HL-60 (cell line): ENCODE data around the gene ISG15.
A peak's percentile ranks its signal among the peaks of the same experiment; 100 is the strongest.

Experiments used
- DNase-seq, 2 experiments: peaks; one replicate each; pipeline ENCODE4 v3.0.0-alpha.2; 2010 to 2020; ENCODE audit warnings: low read depth in 1 of 2, low spot score in 1 of 2
- H3K27ac ChIP-seq: fragments of 250-450 bp; sonication (Bioruptor Pico); replicated peaks from 2 replicates; pipeline ENCODE4 v1.5.1; 2020; ENCODE audit warnings: mild to moderate bottlenecking, moderate library complexity
- H3K27me3 ChIP-seq: fragments of 250-450 bp; sonication (Bioruptor Pico); 2 replicates; pipeline ENCODE4 v1.5.1; 2021; ENCODE audit warnings: mild to moderate bottlenecking, moderate library complexity; ENCODE audit not compliant: insufficient read depth, poor library complexity, severe bottlenecking
- H3K4me3 ChIP-seq: replicated peaks from 2 replicates; pipeline ENCODE4 v1.5.1; 2011; ENCODE audit warnings: mild to moderate bottlenecking, control low read depth, low read length; ENCODE audit not compliant: insufficient read depth
- CTCF ChIP-seq: IDR thresholded peaks from one replicate; pipeline ENCODE4 v1.5.1; 2011; ENCODE audit warnings: low read length, control low read depth, inconsistent platforms; ENCODE audit not compliant: insufficient read depth
- GABPA ChIP-seq: IDR thresholded peaks from 2 replicates; pipeline ENCODE4 v1.6.1; 2012; ENCODE audit warnings: low read depth
- POLR2AphosphoS5 ChIP-seq: IDR thresholded peaks from 2 replicates; pipeline ENCODE4 v1.6.1; 2012; ENCODE audit warnings: low read depth
- REST ChIP-seq: IDR thresholded peaks from 2 replicates; pipeline ENCODE4 v1.6.1; 2012; ENCODE audit warnings: low read depth; ENCODE audit not compliant: insufficient replicate concordance
- SPI1 ChIP-seq: IDR thresholded peaks from 2 replicates; pipeline ENCODE4 v1.6.1; 2012; ENCODE audit warnings: low read depth, mild to moderate bottlenecking, borderline replicate concordance

Gene ISG15

GRCh38 chr1:1039145-1039910 is 26.0 kb downstream of the ISG15 start:
- Histone ChIP-seq H3K27ac (no peak overlapping the region), H3K4me3 (peak overlapping the region; percentile 34), H3K27me3 (peaks cover 18% of the 10 kb centered on the region)
- no peak for TF ChIP-seq REST
- no peak for TF ChIP-seq POLR2AphosphoS5
- no peak for TF ChIP-seq CTCF
- no peak for TF ChIP-seq GABPA
- TF ChIP-seq SPI1, result no peak
- peak in 1 of 2 experiments; percentile 57 for DNase-seq

GRCh38 chr1:1040004-1040991 is 27.0 kb downstream of the ISG15 start:
- DNase-seq, result peak; percentile 57 to 84
- Histone ChIP-seq H3K4me3 (peak overlapping the region; percentile 34), H3K27me3 (peaks cover 11% of the 10 kb centered on the region), H3K27ac (no peak overlapping the region)
- no peak for TF ChIP-seq POLR2AphosphoS5
- TF ChIP-seq CTCF, result no peak
- TF ChIP-seq GABPA, result no peak
- TF ChIP-seq SPI1, result no peak
- TF ChIP-seq REST, result no peak

- H3K4me3 ChIP-seq, result no peak overlapping the region
- DNase-seq, result no peak
- peaks cover 10% of the 10 kb centered on the region for H3K27me3 ChIP-seq
- H3K27ac ChIP-seq, result no peak overlapping the region
- TF ChIP-seq SPI1 (no peak), CTCF (no peak), POLR2AphosphoS5 (no peak), REST (no peak), GABPA (no peak)
Observed at GRCh38 chr1:1041092-1041523, 27.8 kb downstream of the ISG15 start.
